ENCODE measurements around the gene CUX1.

Gene CUX1

DNA sequence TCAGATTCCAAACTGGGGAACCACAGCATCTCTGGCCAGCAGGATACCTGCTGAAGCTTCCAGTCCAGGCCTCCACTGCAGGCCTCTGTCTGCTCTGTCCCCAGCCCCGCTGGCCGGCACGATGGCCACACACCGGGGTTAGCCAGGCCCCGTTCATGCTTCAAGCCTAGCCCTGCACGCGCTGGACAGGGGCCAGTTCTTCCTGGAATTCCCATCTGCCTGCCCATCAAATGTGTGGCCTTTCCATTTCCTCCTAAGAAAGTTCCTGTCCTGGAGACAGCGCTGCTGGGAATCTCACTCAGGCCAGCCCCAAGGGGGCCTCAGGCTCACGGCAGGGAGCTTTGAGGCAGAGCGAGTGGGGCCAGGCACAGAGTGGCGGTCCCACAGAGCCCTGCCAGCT, 487.2 kb downstream of the CUX1 start:
- Histone ChIP-seq H3K4me1 (ENCODE audit: control insufficient read depth, insufficient read depth, low read length) (peaks cover 7% of the 10 kb centered on the region; the same call in 1 of the 2 replicates), H3K9me3 (ENCODE audit: control insufficient read depth, insufficient read depth, low read depth, low read length) (no peaks in the 10 kb centered on the region), H3K4me3 (ENCODE audit: low read depth, low read length) (no peak overlapping the region), H3K36me3 (ENCODE audit: control insufficient read depth in 2 of 2, insufficient read depth in 1 of 2, low read length in 2 of 2) (no peaks in the 10 kb centered on the region), H3K27ac (ENCODE audit: extremely low read depth, low read depth, low read length) (no peak overlapping the region)
- CTCF ChIA-PET: no interaction called here
- POLR2A ChIA-PET: no interaction called here
- TF ChIP-seq, protein P1, sequence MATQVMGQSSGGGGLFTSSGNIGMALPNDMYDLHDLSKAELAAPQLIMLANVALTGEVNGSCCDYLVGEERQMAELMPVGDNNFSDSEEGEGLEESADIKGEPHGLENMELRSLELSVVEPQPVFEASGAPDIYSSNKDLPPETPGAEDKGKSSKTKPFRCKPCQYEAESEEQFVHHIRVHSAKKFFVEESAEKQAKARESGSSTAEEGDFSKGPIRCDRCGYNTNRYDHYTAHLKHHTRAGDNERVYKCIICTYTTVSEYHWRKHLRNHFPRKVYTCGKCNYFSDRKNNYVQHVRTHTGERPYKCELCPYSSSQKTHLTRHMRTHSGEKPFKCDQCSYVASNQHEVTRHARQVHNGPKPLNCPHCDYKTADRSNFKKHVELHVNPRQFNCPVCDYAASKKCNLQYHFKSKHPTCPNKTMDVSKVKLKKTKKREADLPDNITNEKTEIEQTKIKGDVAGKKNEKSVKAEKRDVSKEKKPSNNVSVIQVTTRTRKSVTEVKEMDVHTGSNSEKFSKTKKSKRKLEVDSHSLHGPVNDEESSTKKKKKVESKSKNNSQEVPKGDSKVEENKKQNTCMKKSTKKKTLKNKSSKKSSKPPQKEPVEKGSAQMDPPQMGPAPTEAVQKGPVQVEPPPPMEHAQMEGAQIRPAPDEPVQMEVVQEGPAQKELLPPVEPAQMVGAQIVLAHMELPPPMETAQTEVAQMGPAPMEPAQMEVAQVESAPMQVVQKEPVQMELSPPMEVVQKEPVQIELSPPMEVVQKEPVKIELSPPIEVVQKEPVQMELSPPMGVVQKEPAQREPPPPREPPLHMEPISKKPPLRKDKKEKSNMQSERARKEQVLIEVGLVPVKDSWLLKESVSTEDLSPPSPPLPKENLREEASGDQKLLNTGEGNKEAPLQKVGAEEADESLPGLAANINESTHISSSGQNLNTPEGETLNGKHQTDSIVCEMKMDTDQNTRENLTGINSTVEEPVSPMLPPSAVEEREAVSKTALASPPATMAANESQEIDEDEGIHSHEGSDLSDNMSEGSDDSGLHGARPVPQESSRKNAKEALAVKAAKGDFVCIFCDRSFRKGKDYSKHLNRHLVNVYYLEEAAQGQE (tag by site-specific recombination; IDR thresholded peaks at IDR 0.05): 0 out of 2 replicates have a peak, but pooled peaks have one; percentile 25
- TF ChIP-seq ZNF585B (tag by site-specific recombination; IDR thresholded peaks at IDR 0.05) (no peak), IKZF3 (tag by site-specific recombination; IDR thresholded peaks at IDR 0.05) (no peak), GLIS1 (tag by site-specific recombination; IDR thresholded peaks at IDR 0.05) (no peak), ZBTB17 (tag by site-specific recombination; IDR thresholded peaks at IDR 0.05) (no peak), ZNF2 (tag by site-specific recombination; IDR thresholded peaks at IDR 0.05) (no peak), ZNF223 (tag by site-specific recombination; IDR thresholded peaks at IDR 0.05) (no peak), OSR2 (tag by site-specific recombination; IDR thresholded peaks at IDR 0.05) (no peak), ZNF600 (tag by site-specific recombination; IDR thresholded peaks at IDR 0.05) (0 out of 2 replicates have a peak, but pooled peaks have one; percentile 14), MYNN (tag by site-specific recombination; IDR thresholded peaks at IDR 0.05; ENCODE audit: borderline replicate concordance) (no peak), ZNF610 (tag by site-specific recombination; IDR thresholded peaks at IDR 0.05; ENCODE audit: borderline replicate concordance) (no peak), ZNF174 (tag by site-specific recombination; IDR thresholded peaks at IDR 0.05) (no peak)
- TF ChIP-seq, protein P2, sequence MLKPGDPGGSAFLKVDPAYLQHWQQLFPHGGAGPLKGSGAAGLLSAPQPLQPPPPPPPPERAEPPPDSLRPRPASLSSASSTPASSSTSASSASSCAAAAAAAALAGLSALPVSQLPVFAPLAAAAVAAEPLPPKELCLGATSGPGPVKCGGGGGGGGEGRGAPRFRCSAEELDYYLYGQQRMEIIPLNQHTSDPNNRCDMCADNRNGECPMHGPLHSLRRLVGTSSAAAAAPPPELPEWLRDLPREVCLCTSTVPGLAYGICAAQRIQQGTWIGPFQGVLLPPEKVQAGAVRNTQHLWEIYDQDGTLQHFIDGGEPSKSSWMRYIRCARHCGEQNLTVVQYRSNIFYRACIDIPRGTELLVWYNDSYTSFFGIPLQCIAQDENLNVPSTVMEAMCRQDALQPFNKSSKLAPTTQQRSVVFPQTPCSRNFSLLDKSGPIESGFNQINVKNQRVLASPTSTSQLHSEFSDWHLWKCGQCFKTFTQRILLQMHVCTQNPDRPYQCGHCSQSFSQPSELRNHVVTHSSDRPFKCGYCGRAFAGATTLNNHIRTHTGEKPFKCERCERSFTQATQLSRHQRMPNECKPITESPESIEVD (tag by site-specific recombination; IDR thresholded peaks at IDR 0.05): no peak
- TF ChIP-seq, protein P3, sequence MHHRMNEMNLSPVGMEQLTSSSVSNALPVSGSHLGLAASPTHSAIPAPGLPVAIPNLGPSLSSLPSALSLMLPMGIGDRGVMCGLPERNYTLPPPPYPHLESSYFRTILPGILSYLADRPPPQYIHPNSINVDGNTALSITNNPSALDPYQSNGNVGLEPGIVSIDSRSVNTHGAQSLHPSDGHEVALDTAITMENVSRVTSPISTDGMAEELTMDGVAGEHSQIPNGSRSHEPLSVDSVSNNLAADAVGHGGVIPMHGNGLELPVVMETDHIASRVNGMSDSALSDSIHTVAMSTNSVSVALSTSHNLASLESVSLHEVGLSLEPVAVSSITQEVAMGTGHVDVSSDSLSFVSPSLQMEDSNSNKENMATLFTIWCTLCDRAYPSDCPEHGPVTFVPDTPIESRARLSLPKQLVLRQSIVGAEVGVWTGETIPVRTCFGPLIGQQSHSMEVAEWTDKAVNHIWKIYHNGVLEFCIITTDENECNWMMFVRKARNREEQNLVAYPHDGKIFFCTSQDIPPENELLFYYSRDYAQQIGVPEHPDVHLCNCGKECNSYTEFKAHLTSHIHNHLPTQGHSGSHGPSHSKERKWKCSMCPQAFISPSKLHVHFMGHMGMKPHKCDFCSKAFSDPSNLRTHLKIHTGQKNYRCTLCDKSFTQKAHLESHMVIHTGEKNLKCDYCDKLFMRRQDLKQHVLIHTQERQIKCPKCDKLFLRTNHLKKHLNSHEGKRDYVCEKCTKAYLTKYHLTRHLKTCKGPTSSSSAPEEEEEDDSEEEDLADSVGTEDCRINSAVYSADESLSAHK (tag by site-specific recombination; IDR thresholded peaks at IDR 0.05): no peak
- TF ChIP-seq, protein P4, sequence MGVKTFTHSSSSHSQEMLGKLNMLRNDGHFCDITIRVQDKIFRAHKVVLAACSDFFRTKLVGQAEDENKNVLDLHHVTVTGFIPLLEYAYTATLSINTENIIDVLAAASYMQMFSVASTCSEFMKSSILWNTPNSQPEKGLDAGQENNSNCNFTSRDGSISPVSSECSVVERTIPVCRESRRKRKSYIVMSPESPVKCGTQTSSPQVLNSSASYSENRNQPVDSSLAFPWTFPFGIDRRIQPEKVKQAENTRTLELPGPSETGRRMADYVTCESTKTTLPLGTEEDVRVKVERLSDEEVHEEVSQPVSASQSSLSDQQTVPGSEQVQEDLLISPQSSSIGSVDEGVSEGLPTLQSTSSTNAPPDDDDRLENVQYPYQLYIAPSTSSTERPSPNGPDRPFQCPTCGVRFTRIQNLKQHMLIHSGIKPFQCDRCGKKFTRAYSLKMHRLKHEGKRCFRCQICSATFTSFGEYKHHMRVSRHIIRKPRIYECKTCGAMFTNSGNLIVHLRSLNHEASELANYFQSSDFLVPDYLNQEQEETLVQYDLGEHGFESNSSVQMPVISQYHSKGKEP (tag by site-specific recombination; IDR thresholded peaks at IDR 0.05): no peak
- TF ChIP-seq, protein P5, sequence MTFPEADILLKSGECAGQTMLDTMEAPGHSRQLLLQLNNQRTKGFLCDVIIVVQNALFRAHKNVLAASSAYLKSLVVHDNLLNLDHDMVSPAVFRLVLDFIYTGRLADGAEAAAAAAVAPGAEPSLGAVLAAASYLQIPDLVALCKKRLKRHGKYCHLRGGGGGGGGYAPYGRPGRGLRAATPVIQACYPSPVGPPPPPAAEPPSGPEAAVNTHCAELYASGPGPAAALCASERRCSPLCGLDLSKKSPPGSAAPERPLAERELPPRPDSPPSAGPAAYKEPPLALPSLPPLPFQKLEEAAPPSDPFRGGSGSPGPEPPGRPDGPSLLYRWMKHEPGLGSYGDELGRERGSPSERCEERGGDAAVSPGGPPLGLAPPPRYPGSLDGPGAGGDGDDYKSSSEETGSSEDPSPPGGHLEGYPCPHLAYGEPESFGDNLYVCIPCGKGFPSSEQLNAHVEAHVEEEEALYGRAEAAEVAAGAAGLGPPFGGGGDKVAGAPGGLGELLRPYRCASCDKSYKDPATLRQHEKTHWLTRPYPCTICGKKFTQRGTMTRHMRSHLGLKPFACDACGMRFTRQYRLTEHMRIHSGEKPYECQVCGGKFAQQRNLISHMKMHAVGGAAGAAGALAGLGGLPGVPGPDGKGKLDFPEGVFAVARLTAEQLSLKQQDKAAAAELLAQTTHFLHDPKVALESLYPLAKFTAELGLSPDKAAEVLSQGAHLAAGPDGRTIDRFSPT (tag by site-specific recombination; IDR thresholded peaks at IDR 0.05): no peak
- TF ChIP-seq, protein P6, sequence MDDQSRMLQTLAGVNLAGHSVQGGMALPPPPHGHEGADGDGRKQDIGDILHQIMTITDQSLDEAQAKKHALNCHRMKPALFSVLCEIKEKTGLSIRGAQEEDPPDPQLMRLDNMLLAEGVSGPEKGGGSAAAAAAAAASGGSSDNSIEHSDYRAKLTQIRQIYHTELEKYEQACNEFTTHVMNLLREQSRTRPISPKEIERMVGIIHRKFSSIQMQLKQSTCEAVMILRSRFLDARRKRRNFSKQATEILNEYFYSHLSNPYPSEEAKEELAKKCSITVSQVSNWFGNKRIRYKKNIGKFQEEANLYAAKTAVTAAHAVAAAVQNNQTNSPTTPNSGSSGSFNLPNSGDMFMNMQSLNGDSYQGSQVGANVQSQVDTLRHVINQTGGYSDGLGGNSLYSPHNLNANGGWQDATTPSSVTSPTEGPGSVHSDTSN (CRISPR knock-in tag; IDR thresholded peaks at IDR 0.05): no peak
- TF ChIP-seq, protein P7, sequence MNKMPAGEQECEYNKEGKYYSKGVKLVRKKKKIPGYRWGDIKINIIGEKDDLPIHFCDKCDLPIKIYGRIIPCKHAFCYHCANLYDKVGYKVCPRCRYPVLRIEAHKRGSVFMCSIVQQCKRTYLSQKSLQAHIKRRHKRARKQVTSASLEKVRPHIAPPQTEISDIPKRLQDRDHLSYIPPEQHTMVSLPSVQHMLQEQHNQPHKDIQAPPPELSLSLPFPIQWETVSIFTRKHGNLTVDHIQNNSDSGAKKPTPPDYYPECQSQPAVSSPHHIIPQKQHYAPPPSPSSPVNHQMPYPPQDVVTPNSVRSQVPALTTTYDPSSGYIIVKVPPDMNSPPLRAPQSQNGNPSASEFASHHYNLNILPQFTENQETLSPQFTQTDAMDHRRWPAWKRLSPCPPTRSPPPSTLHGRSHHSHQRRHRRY (tag by site-specific recombination; IDR thresholded peaks at IDR 0.05): no peak
- TF ChIP-seq, protein P8, sequence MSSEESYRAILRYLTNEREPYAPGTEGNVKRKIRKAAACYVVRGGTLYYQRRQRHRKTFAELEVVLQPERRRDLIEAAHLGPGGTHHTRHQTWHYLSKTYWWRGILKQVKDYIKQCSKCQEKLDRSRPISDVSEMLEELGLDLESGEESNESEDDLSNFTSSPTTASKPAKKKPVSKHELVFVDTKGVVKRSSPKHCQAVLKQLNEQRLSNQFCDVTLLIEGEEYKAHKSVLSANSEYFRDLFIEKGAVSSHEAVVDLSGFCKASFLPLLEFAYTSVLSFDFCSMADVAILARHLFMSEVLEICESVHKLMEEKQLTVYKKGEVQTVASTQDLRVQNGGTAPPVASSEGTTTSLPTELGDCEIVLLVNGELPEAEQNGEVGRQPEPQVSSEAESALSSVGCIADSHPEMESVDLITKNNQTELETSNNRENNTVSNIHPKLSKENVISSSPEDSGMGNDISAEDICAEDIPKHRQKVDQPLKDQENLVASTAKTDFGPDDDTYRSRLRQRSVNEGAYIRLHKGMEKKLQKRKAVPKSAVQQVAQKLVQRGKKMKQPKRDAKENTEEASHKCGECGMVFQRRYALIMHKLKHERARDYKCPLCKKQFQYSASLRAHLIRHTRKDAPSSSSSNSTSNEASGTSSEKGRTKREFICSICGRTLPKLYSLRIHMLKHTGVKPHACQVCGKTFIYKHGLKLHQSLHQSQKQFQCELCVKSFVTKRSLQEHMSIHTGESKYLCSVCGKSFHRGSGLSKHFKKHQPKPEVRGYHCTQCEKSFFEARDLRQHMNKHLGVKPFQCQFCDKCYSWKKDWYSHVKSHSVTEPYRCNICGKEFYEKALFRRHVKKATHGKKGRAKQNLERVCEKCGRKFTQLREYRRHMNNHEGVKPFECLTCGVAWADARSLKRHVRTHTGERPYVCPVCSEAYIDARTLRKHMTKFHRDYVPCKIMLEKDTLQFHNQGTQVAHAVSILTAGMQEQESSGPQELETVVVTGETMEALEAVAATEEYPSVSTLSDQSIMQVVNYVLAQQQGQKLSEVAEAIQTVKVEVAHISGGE (tag by site-specific recombination; conservative IDR thresholded peaks at IDR 0.05; ENCODE audit: low read depth): no peak
